HEK293 (cell line): ENCODE results near the gene OVCH1.

Source experiments
- CTCF ChIA-PET: fragments of 350-600 bp; formaldehyde crosslinking; extraction: SDS; loops from one replicate; lab custom pipeline; 2021; ENCODE audit warnings: antibody characterized with exemption; lab: Yijun Ruan, JAX
- POLR2A ChIA-PET: fragments of 300-600 bp; formaldehyde crosslinking; extraction: SDS; loops from one replicate; lab custom pipeline; 2020; ENCODE audit warnings: antibody characterized with exemption, inconsistent platforms; lab: Yijun Ruan, JAX
- H3K27ac ChIP-seq: fragments of 200-500 bp; sonication (Bioruptor generic); 2 replicates; pipeline ENCODE4 v1.5.1; 2014; ENCODE audit warnings: low read depth, low read length, control low read depth, inconsistent platforms; ENCODE audit errors: extremely low read depth
- H3K36me3 ChIP-seq, 2 experiments: fragments of 200-500 bp in 1 of 2; sonication (Bioruptor generic) in 1 of 2; 1 replicate in 1 of 2; 2 replicates in 1 of 2; pipeline ENCODE4 v1.5.1; 2014 to 2017; ENCODE audit warnings: inconsistent platforms in 2 of 2, low read length in 2 of 2; ENCODE audit not compliant: control insufficient read depth in 2 of 2, insufficient read depth in 1 of 2
- H3K4me1 ChIP-seq: fragments of 200-500 bp; sonication (Bioruptor generic); 2 replicates; pipeline ENCODE4 v1.5.1; 2014; ENCODE audit warnings: mild to moderate bottlenecking, low read length, inconsistent platforms; ENCODE audit not compliant: control insufficient read depth, insufficient read depth
- H3K4me3 ChIP-seq: 2 replicates; pipeline ENCODE4 v1.5.1; 2011; ENCODE audit warnings: low read depth, mild to moderate bottlenecking, control low read depth, low read length, moderate library complexity
- H3K9me3 ChIP-seq: fragments of 200-500 bp; sonication (Bioruptor generic); 2 replicates; pipeline ENCODE4 v1.5.1; 2014; ENCODE audit warnings: low read depth, low read length, inconsistent platforms; ENCODE audit not compliant: control insufficient read depth, insufficient read depth
- BCL11B ChIP-seq: fragments of 450-650 bp; formaldehyde crosslinking; IDR thresholded peaks from 2 replicates; pipeline ENCODE4 v1.5.1; 2016; ENCODE audit warnings: low read depth, missing biosample characterization, missing genetic modification characterization
- EGR2 ChIP-seq: fragments of 450-650 bp; formaldehyde crosslinking; IDR thresholded peaks from 2 replicates; pipeline ENCODE4 v1.5.1; 2016; ENCODE audit warnings: low read depth, missing biosample characterization, missing genetic modification characterization
- FEZF1 ChIP-seq: fragments of 450-650 bp; formaldehyde crosslinking; IDR thresholded peaks from 2 replicates; pipeline ENCODE4 v1.5.1; 2016; ENCODE audit warnings: missing biosample characterization, missing genetic modification characterization
- GLI4 ChIP-seq: fragments of 450-650 bp; formaldehyde crosslinking; IDR thresholded peaks from 2 replicates; pipeline ENCODE4 v1.5.1; 2016; ENCODE audit warnings: missing biosample characterization, missing genetic modification characterization
- HIC1 ChIP-seq: fragments of 450-650 bp; formaldehyde crosslinking; IDR thresholded peaks from 2 replicates; pipeline ENCODE4 v1.5.1; 2016; ENCODE audit warnings: missing biosample characterization, missing genetic modification characterization
- IKZF3 ChIP-seq: fragments of 450-650 bp; IDR thresholded peaks from 2 replicates; pipeline ENCODE4 v1.5.0; 2018; ENCODE audit warnings: missing biosample characterization, mild to moderate bottlenecking, missing genetic modification characterization, moderate library complexity
- KLF17 ChIP-seq: fragments of 450-650 bp; formaldehyde crosslinking; IDR thresholded peaks from 2 replicates; pipeline ENCODE4 v1.5.1; 2016; ENCODE audit warnings: missing biosample characterization, missing genetic modification characterization
- KLF9 ChIP-seq: fragments of 450-650 bp; formaldehyde crosslinking; IDR thresholded peaks from 2 replicates; pipeline ENCODE4 v1.5.1; 2016; ENCODE audit warnings: missing biosample characterization, missing genetic modification characterization, low read depth
- MEIS1 ChIP-seq: sonication (generic); formaldehyde crosslinking; IDR thresholded peaks from 2 replicates; pipeline ENCODE4 v1.8.1; 2022; ENCODE audit warnings: missing genetic modification reagents, mild to moderate bottlenecking, borderline replicate concordance
- MZF1 ChIP-seq: fragments of 450-650 bp; formaldehyde crosslinking; IDR thresholded peaks from 2 replicates; pipeline ENCODE4 v1.5.1; 2017; ENCODE audit warnings: missing biosample characterization, missing genetic modification characterization, borderline replicate concordance
- PRDM4 ChIP-seq: fragments of 450-650 bp; formaldehyde crosslinking; IDR thresholded peaks from 2 replicates; pipeline ENCODE4 v1.5.1; 2017; ENCODE audit warnings: missing biosample characterization, missing genetic modification characterization
- RBAK ChIP-seq: fragments of 450-650 bp; formaldehyde crosslinking; IDR thresholded peaks from 2 replicates; pipeline ENCODE4 v1.5.1; 2016; ENCODE audit warnings: missing biosample characterization, missing genetic modification characterization
- TRIM28 ChIP-seq: IDR thresholded peaks from 2 replicates; pipeline ENCODE4 v1.6.1; 2011; ENCODE audit warnings: low read length, control low read depth, borderline replicate concordance
- WT1 ChIP-seq: fragments of 450-650 bp; formaldehyde crosslinking; IDR thresholded peaks from 2 replicates; pipeline ENCODE4 v1.5.1; 2016; ENCODE audit warnings: missing biosample characterization, missing genetic modification characterization
- ZBTB1 ChIP-seq: fragments of 450-650 bp; formaldehyde crosslinking; IDR thresholded peaks from 2 replicates; pipeline ENCODE4 v1.5.1; 2016; ENCODE audit warnings: missing biosample characterization, missing genetic modification characterization
- ZBTB17 ChIP-seq: fragments of 450-650 bp; formaldehyde crosslinking; IDR thresholded peaks from 2 replicates; pipeline ENCODE4 v1.5.1; 2016; ENCODE audit warnings: missing biosample characterization, missing genetic modification characterization
- ZFHX2 ChIP-seq: fragments of 450-650 bp; formaldehyde crosslinking; conservative IDR thresholded peaks from 2 replicates; pipeline ENCODE4 v1.5.1; 2016; ENCODE audit warnings: missing biosample characterization, missing genetic modification characterization
- ZIC2 ChIP-seq: fragments of 450-650 bp; formaldehyde crosslinking; IDR thresholded peaks from 2 replicates; pipeline ENCODE4 v1.5.1; 2016; ENCODE audit warnings: missing biosample characterization, missing genetic modification characterization
- ZNF169 ChIP-seq: fragments of 450-650 bp; formaldehyde crosslinking; IDR thresholded peaks from 2 replicates; pipeline ENCODE4 v1.5.1; 2016; ENCODE audit warnings: missing biosample characterization, missing genetic modification characterization
- ZNF2 ChIP-seq: fragments of 450-650 bp; formaldehyde crosslinking; IDR thresholded peaks from 2 replicates; pipeline ENCODE4 v1.5.1; 2016; ENCODE audit warnings: missing biosample characterization, missing genetic modification characterization
- ZNF24 ChIP-seq: fragments of 450-650 bp; formaldehyde crosslinking; IDR thresholded peaks from 2 replicates; pipeline ENCODE4 v1.5.1; 2016; ENCODE audit warnings: missing biosample characterization, missing genetic modification characterization
- ZNF341 ChIP-seq: fragments of 450-650 bp; formaldehyde crosslinking; IDR thresholded peaks from 2 replicates; pipeline ENCODE4; 2016; ENCODE audit warnings: low read depth, missing biosample characterization, missing genetic modification characterization
- ZNF354C ChIP-seq: fragments of 450-650 bp; formaldehyde crosslinking; IDR thresholded peaks from 2 replicates; pipeline ENCODE4 v1.5.1; 2016; ENCODE audit warnings: missing biosample characterization, missing genetic modification characterization, low read depth, borderline replicate concordance
- ZNF394 ChIP-seq: fragments of 450-650 bp; formaldehyde crosslinking; IDR thresholded peaks from 2 replicates; pipeline ENCODE4 v1.5.1; 2016; ENCODE audit warnings: missing biosample characterization, missing genetic modification characterization, mild to moderate bottlenecking, moderate library complexity, borderline replicate concordance
- ZNF416 ChIP-seq: fragments of 450-650 bp; formaldehyde crosslinking; IDR thresholded peaks from 2 replicates; pipeline ENCODE4 v1.5.1; 2016; ENCODE audit warnings: missing biosample characterization, missing genetic modification characterization
- ZNF514 ChIP-seq: fragments of 450-650 bp; formaldehyde crosslinking; IDR thresholded peaks from 2 replicates; pipeline ENCODE4 v1.5.1; 2016; ENCODE audit warnings: missing biosample characterization, missing genetic modification characterization
- ZNF792 ChIP-seq: fragments of 450-650 bp; formaldehyde crosslinking; IDR thresholded peaks from 2 replicates; pipeline ENCODE4 v1.5.1; 2016; ENCODE audit warnings: missing biosample characterization, missing genetic modification characterization
- ZNF830 ChIP-seq: fragments of 450-650 bp; IDR thresholded peaks from 2 replicates; pipeline ENCODE4 v1.5.0; 2018; ENCODE audit warnings: missing biosample characterization, missing genetic modification characterization, low read depth, mild to moderate bottlenecking, moderate library complexity
- ZNF837 ChIP-seq: fragments of 450-650 bp; formaldehyde crosslinking; IDR thresholded peaks from 2 replicates; pipeline ENCODE4 v1.5.1; 2016; ENCODE audit warnings: missing biosample characterization, missing genetic modification characterization

Gene OVCH1

GRCh38 chr12:29503283-29503682 is 5.8 kb upstream of the OVCH1 start:
- POLR2A ChIA-PET = no interaction called here
- TF ChIP-seq KLF9 (tag by site-specific recombination) (no peak), ZNF2 (tag by site-specific recombination) (no peak), ZFHX2 (tag by site-specific recombination) (no peak), IKZF3 (no peak), PRDM4 (no peak), TRIM28 (no peak), ZNF354C (tag by site-specific recombination) (no peak), BCL11B (tag by site-specific recombination) (no peak), RBAK (tag by site-specific recombination) (no peak), EGR2 (tag by site-specific recombination) (no peak)
- H3K9me3 ChIP-seq = no peaks in the 10 kb centered on the region
- no peak overlapping the region for H3K27ac ChIP-seq
- H3K4me1 ChIP-seq = no peaks in the 10 kb centered on the region
- H3K4me3 ChIP-seq = no peak overlapping the region
- no peaks in the 10 kb centered on the region for H3K36me3 ChIP-seq
- CTCF ChIA-PET = interaction anchor here (0.8 kb wide), 1 partner anchor 110 kb away, joined by 3 read pairs; no protein-coding TSS in a partner anchor

- no peak overlapping the region for H3K4me3 ChIP-seq
- no peak overlapping the region for H3K27ac ChIP-seq
- ChIA-PET POLR2A (no interaction called here), CTCF (no interaction called here)
- no peaks in the 10 kb centered on the region for H3K4me1 ChIP-seq
- TF ChIP-seq KLF9 (tag by site-specific recombination) (no peak), GLI4 (tag by site-specific recombination) (no peak), ZNF341 (no peak), ZNF837 (no peak), ZNF24 (tag by site-specific recombination) (no peak), WT1 (tag by site-specific recombination) (no peak)
- H3K36me3 ChIP-seq = no peaks in the 10 kb centered on the region
- no peaks in the 10 kb centered on the region for H3K9me3 ChIP-seq
Measured at GRCh38 chr12:29499235-29499634, 1.7 kb upstream of the OVCH1 start.

- H3K36me3 ChIP-seq = no peaks in the 10 kb centered on the region
- ChIA-PET POLR2A (no interaction called here), CTCF (no interaction called here)
- no peak overlapping the region for H3K4me3 ChIP-seq
- no peak overlapping the region for H3K27ac ChIP-seq
- H3K9me3 ChIP-seq = no peaks in the 10 kb centered on the region
- H3K4me1 ChIP-seq = no peaks in the 10 kb centered on the region
- no peak for TF ChIP-seq ZNF416 (tag by site-specific recombination)
- TF ChIP-seq ZNF394 (tag by site-specific recombination) = no peak
- no peak for TF ChIP-seq ZNF2 (tag by site-specific recombination)
- no peak for TF ChIP-seq ZNF792 (tag by site-specific recombination)
- TF ChIP-seq ZNF514 (tag by site-specific recombination) = no peak
- no peak for TF ChIP-seq FEZF1 (tag by site-specific recombination)
- no peak for TF ChIP-seq ZIC2
- no peak for TF ChIP-seq MZF1 (tag by site-specific recombination)
- no peak for TF ChIP-seq KLF17 (tag by site-specific recombination)
- no peak for TF ChIP-seq ZBTB1
- no peak for TF ChIP-seq ZNF169
- TF ChIP-seq ZNF830 = no peak
- TF ChIP-seq MEIS1 (CRISPR knock-in tag) = no peak
- no peak for TF ChIP-seq ZBTB17 (tag by site-specific recombination)
- TF ChIP-seq HIC1 (tag by site-specific recombination) = no peak
- TF ChIP-seq TRIM28 = no peak
Measured at GRCh38 chr12:29492891-29493290, 4.6 kb downstream of the OVCH1 start.
